Spleen (tissue), 11 donors: ENCODE measurements around the gene PTH1R. TPM values are rescaled to one million over a fixed set of nuclear protein-coding genes. Genes with fewer than 3 reads are reported as not detected.
A peak's percentile ranks its signal among the peaks of the same experiment; 100 is the strongest.

ENCODE experiments used
- DNase-seq: peaks from one replicate; pipeline ENCODE4 v3.0.0-alpha.2; 2020
- H3K27ac ChIP-seq, 8 donors: fragments of 200-600 bp; sonication (generic) in 7 of 8; 1 replicate in 4 of 8; 2 replicates in 4 of 8; pipeline versions ENCODE4 v1.5.0 to v1.8.0; 2016 to 2021; ENCODE audit warnings: inconsistent platforms in 4 of 8, mild to moderate bottlenecking in 4 of 8, moderate library complexity in 1 of 8
- H3K27me3 ChIP-seq, 7 donors: fragments of 200-600 bp; sonication (generic) in 6 of 7; replicated peaks in 1 of 7; 1 replicate in 4 of 7; 2 replicates in 3 of 7; pipeline versions ENCODE4 v1.5.0 to v1.8.0; 2016 to 2021; ENCODE audit warnings: inconsistent platforms in 3 of 7, mild to moderate bottlenecking in 1 of 7
- H3K36me3 ChIP-seq, 6 donors: fragments of 200-600 bp; sonication (generic) in 5 of 6; 1 replicate in 4 of 6; 2 replicates in 2 of 6; pipeline versions ENCODE4 v1.5.0 to v1.8.0; 2016 to 2021; ENCODE audit warnings: inconsistent platforms in 2 of 6
- H3K4me1 ChIP-seq, 6 donors: fragments of 200-600 bp; sonication (generic) in 5 of 6; 1 replicate in 3 of 6; 2 replicates in 3 of 6; pipeline versions ENCODE4 v1.5.0 to v1.8.0; 2016 to 2021; ENCODE audit warnings: inconsistent platforms in 3 of 6
- H3K4me3 ChIP-seq, 8 donors: fragments of 200-600 bp; sonication (generic) in 7 of 8; 1 replicate in 4 of 8; 2 replicates in 4 of 8; pipeline versions ENCODE4 v1.5.0 to v1.8.0; 2016 to 2021; ENCODE audit warnings: inconsistent platforms in 4 of 8, mild to moderate bottlenecking in 4 of 8, moderate library complexity in 2 of 8
- H3K9me3 ChIP-seq, 8 donors: fragments of 200-600 bp; sonication (generic) in 7 of 8; 1 replicate in 4 of 8; 2 replicates in 4 of 8; pipeline versions ENCODE4 v1.5.0 to v1.8.0; 2016 to 2021; ENCODE audit warnings: inconsistent platforms in 4 of 8
- CTCF ChIP-seq, 11 experiments: fragments of 200-600 bp in 7 of 11; fragments of 450-650 bp in 4 of 11; sonication (generic) in 4 of 11; IDR thresholded peaks in 8 of 11; conservative IDR thresholded peaks in 3 of 11; 1 replicate in 7 of 11; 2 replicates in 4 of 11; pipeline versions ENCODE4 v1.4.0 to v1.8.0; 2016 to 2021; ENCODE audit warnings: antibody characterized with exemption in 11 of 11, inconsistent platforms in 4 of 11, mild to moderate bottlenecking in 1 of 11
- POLR2A ChIP-seq, 3 donors: fragments of 450-650 bp; IDR thresholded peaks; one replicate each; pipeline ENCODE4 v1.5.1; 2017; ENCODE audit warnings: antibody characterized with exemption in 3 of 3, mild to moderate bottlenecking in 1 of 3
- POLR2AphosphoS5 ChIP-seq, 3 donors: sonication (generic); formaldehyde crosslinking; IDR thresholded peaks; one replicate each; pipeline ENCODE4 v1.5.1; 2017; ENCODE audit warnings: antibody characterized with exemption in 3 of 3
- whole genome bisulfite sequencing, 5 donors: extraction: QIAGEN DNeasy Blood & Tissue Kit in 3 of 5; methylation state at CpG; one replicate each; pipeline versions ENCODE4 v1.1.5 to v1.1.7; 2013 to 2018; 5-methylcytosine and 5-hydroxymethylcytosine counted together
- intact Hi-C: fragments of 100-400 bp; cut with DNase I; formaldehyde crosslinking; loops from one replicate; pipeline ENCODE4 v1.15.0; 2023; ENCODE audit warnings: low total_unique reads
- polyA plus RNA-seq, 3 donors: library from polyadenylated mRNA; stranded (reverse); fragments of 200-250 nt; gene quantifications; one replicate each; pipeline ENCODE4 v1.2.1, GENCODE V29; 2013
- total RNA-seq, 7 donors: library from RNA; depleted of rRNA in 3 of 7; stranded (reverse); fragments of >200 nt in 3 of 7; fragmentation: NEBNext Ultra II Directional in 4 of 7; extraction: Animal tissue kit (Norgen Biotek cat#: 25700) in 4 of 7; gene quantifications; one replicate each; pipeline versions ENCODE4 v1.1.0 to v1.2.1, GENCODE V29; 2016 to 2021
- donor health status: healthy with polysubstance abuse.
- donor health status: DM: no; HTN: no; CAD: no; lungs with moderate emphysema.
- donor health status: DM: no; HTN: no; CAD: no.
- donor health status: Bipolar disorder and iron deficiency.
- donor health status: healthy.
- donor health status: DM: no; HTN: no; CAD: no.
- donor health status: DM: yes; HTN: yes; CAD: no.

PTH1R gene
- total and polyA plus RNA-seq, 10 donors, result 5.1 to 190 (median 34.1) TPM

- Histone ChIP-seq H3K36me3 (peaks cover 2 to 87% (median 68%) of the 10 kb centered on the region in 6 donors), H3K9me3 (peaks cover 0 to 8% (median 0%) of the 10 kb centered on the region in 8 donors), H3K27me3 (no peaks in the 10 kb centered on the region), H3K4me3 (no peak overlapping the region), H3K27ac (no peak overlapping the region), H3K4me1 (peaks cover 0 to 14% (median 7%) of the 10 kb centered on the region in 6 donors)
- 94 to 99% (median 96%) methylated on average over 4 of the region's 4 CpGs for WGBS, 5 donors
- DNase-seq, result peak; percentile 34
- TF ChIP-seq CTCF (IDR thresholded peaks at IDR 0.05 in 8 of 11, conservative IDR thresholded peaks at IDR 0.05 in 3 of 11), result no peak
- TF ChIP-seq POLR2A (IDR thresholded peaks at IDR 0.05), result no peak
- no peak for TF ChIP-seq POLR2AphosphoS5 (IDR thresholded peaks at IDR 0.05)
- intact Hi-C loops, result no loop called here
Observed at GRCh38 chr3:46918634-46919033, 41.1 kb downstream of the PTH1R start.

- no peak overlapping the region for H3K27ac ChIP-seq
- H3K4me3 ChIP-seq, result no peak overlapping the region
- intact Hi-C loops, result no loop called here
- whole genome bisulfite sequencing, 5 donors, result 84 to 98% (median 94%) methylated on average over 2 to 4 of the region's 4 CpGs
- H3K4me1 ChIP-seq, result peaks cover 8 to 33% (median 28%) of the 10 kb centered on the region in 6 donors
- peak; percentile 61 for DNase-seq
- H3K27me3 ChIP-seq, result no peaks in the 10 kb centered on the region
- H3K36me3 ChIP-seq, result peaks cover 2 to 100% (median 88%) of the 10 kb centered on the region in 6 donors
- TF ChIP-seq POLR2AphosphoS5 (IDR thresholded peaks at IDR 0.05), result no peak
- TF ChIP-seq CTCF (IDR thresholded peaks at IDR 0.05 in 8 of 11, conservative IDR thresholded peaks at IDR 0.05 in 3 of 11), result no peak
- no peak for TF ChIP-seq POLR2A (IDR thresholded peaks at IDR 0.05)
- H3K9me3 ChIP-seq, result peaks cover 0 to 8% (median 0%) of the 10 kb centered on the region in 8 donors
Observed at GRCh38 chr3:46921041-46921440, 43.5 kb downstream of the PTH1R start.

GRCh38 chr3:46921871-46922271 lies 44.4 kb downstream of the PTH1R start:
- TF ChIP-seq CTCF (IDR thresholded peaks at IDR 0.05 in 8 of 11, conservative IDR thresholded peaks at IDR 0.05 in 3 of 11) (no peak), POLR2A (IDR thresholded peaks at IDR 0.05) (no peak), POLR2AphosphoS5 (IDR thresholded peaks at IDR 0.05) (peak in 1 of 3 donors; percentile 23)
- Histone ChIP-seq H3K36me3 (peaks cover 2 to 99% (median 86%) of the 10 kb centered on the region in 6 donors), H3K9me3 (peaks cover 0 to 8% (median 0%) of the 10 kb centered on the region in 8 donors), H3K27ac (no peak overlapping the region), H3K4me3 (no peak overlapping the region), H3K4me1 (peaks cover 16 to 41% (median 36%) of the 10 kb centered on the region in 6 donors), H3K27me3 (no peaks in the 10 kb centered on the region)
- WGBS, 5 donors, result 95 to 99% (median 97%) methylated on average over 4 to 7 of the region's 7 CpGs
- intact Hi-C loops, result loop anchor here (2.0 kb wide), 1 partner anchor 77 kb away; no protein-coding TSS in a partner anchor
- DNase-seq, result peak; percentile 61

DNA sequence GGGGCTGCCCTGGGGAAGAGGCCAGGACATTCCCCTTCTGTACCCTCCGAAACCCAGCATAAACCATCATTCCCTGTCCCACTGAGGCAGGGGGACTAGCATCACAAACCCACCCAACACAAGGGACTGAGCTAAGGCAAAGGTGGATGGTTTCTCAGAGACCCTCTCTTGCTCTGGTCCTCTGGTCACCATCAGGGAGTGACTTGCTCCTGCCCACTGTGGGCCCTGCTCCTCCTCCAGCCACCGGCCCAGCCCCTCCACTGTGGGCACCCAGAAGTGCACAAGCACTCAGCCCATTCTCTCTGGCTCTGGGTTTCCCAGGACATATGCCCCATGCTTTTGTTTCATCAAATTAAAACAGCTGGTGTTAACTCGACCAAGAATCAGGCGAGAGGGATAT lies 44.9 kb downstream of the PTH1R start:
- Histone ChIP-seq H3K27ac (peak overlapping the region in 1 of 8 donors; percentile 89), H3K4me3 (no peak overlapping the region), H3K27me3 (no peaks in the 10 kb centered on the region), H3K36me3 (peaks cover 2 to 94% (median 80%) of the 10 kb centered on the region in 6 donors), H3K9me3 (peaks cover 0 to 6% (median 0%) of the 10 kb centered on the region in 8 donors), H3K4me1 (peaks cover 22 to 46% (median 42%) of the 10 kb centered on the region in 6 donors)
- intact Hi-C loops, result loop anchor here (2.0 kb wide), 1 partner anchor 76 kb away; no protein-coding TSS in a partner anchor
- WGBS, 5 donors, result 96 to 100% (median 99%) methylated on average over 3 to 4 of the region's 4 CpGs
- no peak for TF ChIP-seq POLR2A (IDR thresholded peaks at IDR 0.05)
- TF ChIP-seq POLR2AphosphoS5 (IDR thresholded peaks at IDR 0.05), result no peak
- no peak for TF ChIP-seq CTCF (IDR thresholded peaks at IDR 0.05 in 8 of 11, conservative IDR thresholded peaks at IDR 0.05 in 3 of 11)
- peak; percentile 54 for DNase-seq
